ENCODE results near the gene CD79A. TPM values are rescaled to one million over a fixed set of nuclear protein-coding genes. Genes with fewer than 3 reads are reported as not detected.

The CD79A gene
- total RNA-seq, 4 donors from 2014 or later = 0.29 to 0.62 TPM; not detected in 2

DNA sequence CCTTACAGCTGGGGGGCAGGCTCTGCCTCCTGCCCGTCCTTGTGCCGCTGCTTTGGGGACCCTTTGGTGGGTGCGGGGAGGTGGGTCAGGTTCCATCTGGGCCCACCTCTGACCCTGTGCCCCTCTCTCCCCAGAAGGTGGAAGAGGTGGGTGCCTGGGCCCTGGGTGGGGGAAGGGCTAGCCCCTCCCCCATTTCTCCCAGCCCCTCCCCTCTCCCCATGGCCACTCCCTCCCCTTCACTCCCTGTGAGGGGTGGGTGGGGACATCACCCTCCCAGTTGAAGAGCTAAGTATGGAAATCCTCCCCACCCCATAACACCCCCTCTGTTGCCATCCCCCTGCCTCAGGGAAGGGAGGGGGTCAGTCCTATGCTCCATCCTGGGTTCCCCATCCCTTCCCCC is 20.1 kb downstream of the CD79A start:
- Histone ChIP-seq H3K36me3 (no peaks in the 10 kb centered on the region), H3K4me3 (no peak overlapping the region), H3K27me3 (no peaks in the 10 kb centered on the region), H3K27ac (no peak overlapping the region), H3K4me1 (no peaks in the 10 kb centered on the region), H3K9me3 (no peaks in the 10 kb centered on the region)
- TF ChIP-seq, protein P1, sequence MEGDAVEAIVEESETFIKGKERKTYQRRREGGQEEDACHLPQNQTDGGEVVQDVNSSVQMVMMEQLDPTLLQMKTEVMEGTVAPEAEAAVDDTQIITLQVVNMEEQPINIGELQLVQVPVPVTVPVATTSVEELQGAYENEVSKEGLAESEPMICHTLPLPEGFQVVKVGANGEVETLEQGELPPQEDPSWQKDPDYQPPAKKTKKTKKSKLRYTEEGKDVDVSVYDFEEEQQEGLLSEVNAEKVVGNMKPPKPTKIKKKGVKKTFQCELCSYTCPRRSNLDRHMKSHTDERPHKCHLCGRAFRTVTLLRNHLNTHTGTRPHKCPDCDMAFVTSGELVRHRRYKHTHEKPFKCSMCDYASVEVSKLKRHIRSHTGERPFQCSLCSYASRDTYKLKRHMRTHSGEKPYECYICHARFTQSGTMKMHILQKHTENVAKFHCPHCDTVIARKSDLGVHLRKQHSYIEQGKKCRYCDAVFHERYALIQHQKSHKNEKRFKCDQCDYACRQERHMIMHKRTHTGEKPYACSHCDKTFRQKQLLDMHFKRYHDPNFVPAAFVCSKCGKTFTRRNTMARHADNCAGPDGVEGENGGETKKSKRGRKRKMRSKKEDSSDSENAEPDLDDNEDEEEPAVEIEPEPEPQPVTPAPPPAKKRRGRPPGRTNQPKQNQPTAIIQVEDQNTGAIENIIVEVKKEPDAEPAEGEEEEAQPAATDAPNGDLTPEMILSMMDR (IDR thresholded peaks at IDR 0.05) = no peak
- intact Hi-C loops (cut with DNase I; ENCODE audit: low total_unique reads) = no loop called here
- DNase-seq = no peak

DNA sequence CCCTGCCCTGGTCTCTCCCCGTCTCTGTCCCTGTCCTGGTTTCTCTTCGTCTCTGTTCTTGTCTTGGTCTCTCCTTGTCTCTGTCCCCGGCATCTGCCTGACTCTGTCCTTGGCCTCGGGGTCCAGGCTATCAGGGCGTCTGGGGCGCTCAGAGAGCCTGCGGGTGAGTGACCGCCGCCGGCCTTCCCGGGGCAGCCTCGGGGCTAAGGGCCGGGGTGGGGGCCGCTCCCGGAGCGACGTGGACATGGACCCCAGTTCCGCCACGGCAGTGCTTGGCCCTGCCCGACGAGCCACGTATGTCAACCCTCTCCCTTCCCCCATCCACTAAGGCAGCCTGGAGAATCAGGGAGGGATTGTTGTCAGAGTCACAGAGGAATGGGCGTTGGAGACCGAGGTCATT is 20.7 kb downstream of the CD79A start:
- DNase-seq = no peak
- intact Hi-C loops (cut with DNase I; ENCODE audit: low total_unique reads) = no loop called here
- no peaks in the 10 kb centered on the region for H3K4me1 ChIP-seq
- no peak overlapping the region for H3K27ac ChIP-seq
- no peaks in the 10 kb centered on the region for H3K27me3 ChIP-seq
- H3K4me3 ChIP-seq = no peak overlapping the region
- no peaks in the 10 kb centered on the region for H3K36me3 ChIP-seq
- no peak for TF ChIP-seq POLR2A (IDR thresholded peaks at IDR 0.05)
- TF ChIP-seq, protein P1 (IDR thresholded peaks at IDR 0.05) = no peak
- H3K9me3 ChIP-seq = no peaks in the 10 kb centered on the region

DNA sequence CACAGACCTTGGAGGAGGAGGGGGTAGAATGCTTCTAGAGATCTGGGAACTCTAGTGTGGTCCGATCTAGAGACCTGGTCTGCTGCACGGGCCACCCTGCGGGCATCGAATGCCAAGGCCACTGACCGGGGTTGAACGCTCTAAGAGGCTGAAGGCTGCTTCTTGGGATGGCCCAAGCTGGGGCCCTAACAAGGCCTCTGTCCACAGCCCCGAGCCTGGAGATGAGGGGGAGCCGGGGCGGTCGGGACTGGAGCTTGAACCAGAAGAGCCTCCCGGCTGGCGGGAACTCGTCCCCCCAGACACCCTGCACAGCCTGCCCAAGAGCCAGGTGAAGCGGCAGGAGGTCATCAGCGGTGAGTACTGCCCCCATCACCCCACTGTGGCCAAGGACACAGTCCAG is 21.2 kb downstream of the CD79A start:
- Histone ChIP-seq H3K27ac (no peak overlapping the region), H3K27me3 (no peaks in the 10 kb centered on the region), H3K4me1 (no peaks in the 10 kb centered on the region), H3K9me3 (no peaks in the 10 kb centered on the region), H3K36me3 (no peaks in the 10 kb centered on the region), H3K4me3 (no peak overlapping the region)
- intact Hi-C loops (cut with DNase I; ENCODE audit: low total_unique reads) = no loop called here
- TF ChIP-seq, protein P1 (IDR thresholded peaks at IDR 0.05) = no peak
- TF ChIP-seq POLR2A (IDR thresholded peaks at IDR 0.05) = no peak
- DNase-seq = no peak

DNA sequence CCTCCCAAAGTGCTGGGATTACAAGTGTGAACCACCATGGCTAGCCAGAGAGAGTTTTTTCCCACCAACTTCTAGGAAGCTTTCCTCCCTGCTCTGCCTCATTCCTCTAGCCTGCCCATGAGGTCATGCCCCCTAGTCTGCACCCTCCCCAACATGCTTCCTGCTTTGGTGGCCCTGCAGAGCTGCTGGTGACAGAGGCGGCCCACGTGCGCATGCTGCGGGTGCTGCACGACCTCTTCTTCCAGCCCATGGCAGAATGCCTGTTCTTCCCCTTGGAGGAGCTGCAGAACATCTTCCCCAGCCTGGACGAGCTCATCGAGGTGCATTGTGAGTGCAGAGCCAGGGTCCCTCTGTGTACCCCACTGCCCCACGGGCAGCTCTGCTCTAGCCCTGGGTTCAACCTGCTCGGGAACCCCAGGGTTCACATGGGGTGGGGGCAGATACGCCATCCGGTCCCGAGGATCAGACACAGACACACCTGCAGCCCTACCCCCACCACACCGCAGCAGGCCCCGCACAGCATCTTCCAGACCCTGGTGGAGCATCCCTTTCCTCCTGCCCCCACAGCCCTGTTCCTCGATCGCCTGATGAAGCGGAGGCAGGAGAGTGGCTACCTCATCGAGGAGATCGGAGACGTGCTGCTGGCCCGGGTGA is 24.8 kb downstream of the CD79A start:
- no peak for TF ChIP-seq POLR2A (IDR thresholded peaks at IDR 0.05)
- TF ChIP-seq, protein P1 (IDR thresholded peaks at IDR 0.05) = no peak
- H3K4me1 ChIP-seq = no peaks in the 10 kb centered on the region
- H3K36me3 ChIP-seq = no peaks in the 10 kb centered on the region
- H3K9me3 ChIP-seq = no peaks in the 10 kb centered on the region
- DNase-seq = no peak
- intact Hi-C loops (cut with DNase I; ENCODE audit: low total_unique reads) = no loop called here
- no peak overlapping the region for H3K27ac ChIP-seq
- H3K4me3 ChIP-seq = no peak overlapping the region
- H3K27me3 ChIP-seq = no peaks in the 10 kb centered on the region

DNA sequence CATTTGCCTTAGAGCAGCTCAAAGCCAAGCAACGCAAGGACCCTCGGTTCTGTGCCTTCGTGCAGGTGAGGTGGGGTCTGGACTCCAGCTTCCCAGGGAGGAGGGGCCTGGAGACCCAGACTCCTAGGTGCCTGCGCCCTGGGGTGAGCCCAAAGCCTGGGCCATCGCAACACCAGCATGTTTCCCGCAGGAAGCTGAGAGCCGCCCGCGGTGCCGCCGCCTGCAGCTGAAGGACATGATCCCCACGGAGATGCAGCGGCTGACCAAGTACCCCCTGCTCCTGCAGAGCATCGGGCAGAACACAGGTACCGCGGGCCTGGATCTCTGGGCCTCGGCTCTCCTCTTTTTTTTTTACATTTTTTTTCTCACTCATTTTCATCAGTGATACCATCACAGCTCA is 25.5 kb downstream of the CD79A start:
- Histone ChIP-seq H3K4me1 (no peaks in the 10 kb centered on the region), H3K9me3 (no peaks in the 10 kb centered on the region), H3K36me3 (no peaks in the 10 kb centered on the region), H3K4me3 (no peak overlapping the region), H3K27ac (no peak overlapping the region), H3K27me3 (no peaks in the 10 kb centered on the region)
- intact Hi-C loops (cut with DNase I; ENCODE audit: low total_unique reads) = no loop called here
- TF ChIP-seq, protein P1 (IDR thresholded peaks at IDR 0.05) = no peak
- no peak for TF ChIP-seq POLR2A (IDR thresholded peaks at IDR 0.05)
- no peak for DNase-seq
